ENCODE results near the gene LPAR3.
A peak's percentile ranks its signal among the peaks of the same experiment; 100 is the strongest.

The LPAR3 gene

GRCh38 chr1:84892705-84893618, at the start of gene LPAR3:
LPAR3 (minus strand) TSS chr1:84893206; CDS start chr1:84866120, 27,086 bp downstream.
- Histone ChIP-seq H3K4me3 (peak within 1 kb of the TSS; percentile 55), H3K36me3 (replicated peaks) (no peaks in the 10 kb centered on the region; the same call in 1 of the 2 replicates), H3K27me3 (ENCODE audit: low read depth) (no peaks in the 10 kb centered on the region)

GRCh38 chr1:84941843-84942242, 48.8 kb upstream of the LPAR3 start:
- in situ Hi-C loops (cut with MboI; ENCODE audit: low sequenced_read_pairs): no loop called here
- Histone ChIP-seq H3K9me3 (no peaks in the 10 kb centered on the region), H3K36me3 (replicated peaks) (no peaks in the 10 kb centered on the region), H3K4me3 (no peak overlapping the region), H3K27me3 (ENCODE audit: low read depth) (no peaks in the 10 kb centered on the region), H3K4me1 (peaks cover 18% of the 10 kb centered on the region)
- DNase-seq (ENCODE audit: low spot score in 2 of 2): no peak

More at GRCh38 chr1:84892705-84893618, at the start of gene LPAR3:
- Histone ChIP-seq H3K4me1 (peaks cover 30% of the 10 kb centered on the region), H3K9me3 (no peaks in the 10 kb centered on the region)
- DNase-seq (ENCODE audit: low spot score in 2 of 2): peak; percentile 84 to 93
- in situ Hi-C loops (cut with MboI; ENCODE audit: low sequenced_read_pairs): no loop called here

GRCh38 chr1:84940481-84940880, 47.5 kb upstream of the LPAR3 start:
- in situ Hi-C loops (cut with MboI; ENCODE audit: low sequenced_read_pairs): no loop called here
- H3K4me1 ChIP-seq: peaks cover 5% of the 10 kb centered on the region
- no peak for DNase-seq (ENCODE audit: low spot score in 2 of 2)
- no peak overlapping the region for H3K4me3 ChIP-seq
- H3K36me3 ChIP-seq (replicated peaks): no peaks in the 10 kb centered on the region
- H3K9me3 ChIP-seq: no peaks in the 10 kb centered on the region
- no peaks in the 10 kb centered on the region for H3K27me3 ChIP-seq (ENCODE audit: low read depth)

DNA sequence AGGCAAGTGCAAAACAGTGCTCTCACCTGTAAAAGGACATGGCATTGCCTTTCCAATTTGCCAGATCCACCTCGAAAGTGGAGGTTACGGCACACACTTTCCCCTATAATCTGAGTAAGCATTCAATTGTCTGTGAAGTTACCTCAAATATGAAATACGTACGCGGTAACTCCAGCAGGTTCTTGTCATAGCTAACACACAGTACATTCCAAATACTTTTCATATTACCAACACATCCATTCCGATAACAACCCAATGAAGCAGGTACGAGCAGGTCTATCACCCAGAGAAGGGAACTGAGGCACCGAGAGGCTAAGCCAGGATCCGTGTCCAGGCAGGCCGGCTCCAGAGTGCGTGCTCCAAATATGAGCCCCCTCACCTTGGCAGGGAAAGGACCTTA, 46.8 kb upstream of the LPAR3 start:
- Histone ChIP-seq H3K4me1 (no peaks in the 10 kb centered on the region; the same call in 1 of the 2 replicates), H3K36me3 (replicated peaks) (no peaks in the 10 kb centered on the region), H3K9me3 (no peaks in the 10 kb centered on the region), H3K4me3 (no peak overlapping the region), H3K27me3 (ENCODE audit: low read depth) (no peaks in the 10 kb centered on the region)
- DNase-seq (ENCODE audit: low spot score in 2 of 2): no peak
- in situ Hi-C loops (cut with MboI; ENCODE audit: low sequenced_read_pairs): loop anchor here (10.0 kb wide), 1 partner anchor 165 kb away; no protein-coding TSS in a partner anchor

DNA sequence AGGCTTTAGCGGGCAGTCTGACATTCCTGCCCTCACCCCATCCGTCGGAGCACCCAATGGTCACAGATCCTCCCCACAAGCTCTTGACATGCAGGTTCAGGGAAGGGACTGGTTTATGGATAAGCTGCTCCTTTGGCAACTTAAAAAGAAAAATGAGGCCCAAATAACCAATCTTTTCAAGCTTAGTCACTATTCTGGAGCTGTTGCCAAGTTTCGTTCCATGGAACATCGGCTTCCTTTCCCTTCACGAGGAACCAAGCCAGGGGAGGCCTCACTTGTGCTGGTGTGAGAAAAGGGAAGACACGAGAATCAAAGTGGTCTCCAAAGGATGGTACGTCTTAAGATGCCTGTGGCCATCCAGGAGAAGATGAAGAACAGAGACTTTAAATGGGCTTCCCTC, 46.1 kb upstream of the LPAR3 start:
- in situ Hi-C loops (cut with MboI; ENCODE audit: low sequenced_read_pairs): loop anchor here (10.0 kb wide), 1 partner anchor 164 kb away; no protein-coding TSS in a partner anchor
- H3K27me3 ChIP-seq (ENCODE audit: low read depth): no peaks in the 10 kb centered on the region
- no peak overlapping the region for H3K4me3 ChIP-seq
- H3K9me3 ChIP-seq: no peaks in the 10 kb centered on the region
- no peaks in the 10 kb centered on the region for H3K36me3 ChIP-seq (replicated peaks)
- DNase-seq (ENCODE audit: low spot score in 2 of 2): no peak
- no peaks in the 10 kb centered on the region; the same call in 1 of the 2 replicates for H3K4me1 ChIP-seq

- DNase-seq (ENCODE audit: low spot score in 2 of 2): peak; percentile 41 to 71
- H3K4me3 ChIP-seq: no peak overlapping the region
- no peaks in the 10 kb centered on the region; the same call in 1 of the 2 replicates for H3K4me1 ChIP-seq
- H3K36me3 ChIP-seq (replicated peaks): no peaks in the 10 kb centered on the region; the same call in 1 of the 2 replicates
- in situ Hi-C loops (cut with MboI; ENCODE audit: low sequenced_read_pairs): loop anchor here (10.0 kb wide), 1 partner anchor 161 kb away; no protein-coding TSS in a partner anchor
- no peaks in the 10 kb centered on the region for H3K27me3 ChIP-seq (ENCODE audit: low read depth)
- H3K9me3 ChIP-seq: no peaks in the 10 kb centered on the region
These were observed 43.3 kb upstream of the LPAR3 start for GRCh38 chr1:84936116-84936810.

DNA sequence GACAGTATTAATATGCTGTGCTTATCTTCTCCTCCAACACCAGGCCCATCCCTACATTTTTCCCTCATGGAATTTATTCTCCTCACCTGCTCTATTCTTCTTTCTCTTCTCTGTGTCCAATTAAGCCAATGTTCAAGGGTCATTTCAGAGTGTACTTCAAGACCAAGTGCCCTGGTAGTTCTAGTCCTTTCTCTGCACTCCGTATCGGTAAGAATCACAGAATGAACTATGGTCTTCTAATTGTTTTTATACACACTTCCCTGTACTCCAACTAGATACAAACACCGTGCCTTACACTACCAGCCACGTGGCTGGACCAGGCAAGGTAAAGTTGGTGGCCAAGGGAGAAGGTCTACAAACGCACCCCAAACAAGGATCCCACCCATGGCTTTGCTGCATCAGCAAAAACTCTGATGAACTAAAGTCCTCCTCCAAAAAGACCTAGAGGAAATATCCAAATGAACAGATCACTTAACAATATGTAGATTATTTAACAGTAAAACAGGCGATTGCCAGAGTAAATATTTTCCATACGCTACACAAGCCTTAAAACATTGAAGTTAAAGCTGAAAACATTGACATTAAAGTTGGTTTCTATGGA, 40.1 kb upstream of the LPAR3 start:
- Histone ChIP-seq H3K27me3 (ENCODE audit: low read depth) (no peaks in the 10 kb centered on the region), H3K4me3 (no peak overlapping the region), H3K36me3 (replicated peaks) (no peaks in the 10 kb centered on the region; the same call in 1 of the 2 replicates), H3K4me1 (no peaks in the 10 kb centered on the region), H3K9me3 (no peaks in the 10 kb centered on the region)
- DNase-seq (ENCODE audit: low spot score in 2 of 2): no peak
- in situ Hi-C loops (cut with MboI; ENCODE audit: low sequenced_read_pairs): loop anchor here (10.0 kb wide), 1 partner anchor 158 kb away; no protein-coding TSS in a partner anchor

- H3K4me3 ChIP-seq: no peak overlapping the region
- H3K27me3 ChIP-seq (ENCODE audit: low read depth): no peaks in the 10 kb centered on the region
- H3K9me3 ChIP-seq: no peaks in the 10 kb centered on the region
- no peaks in the 10 kb centered on the region; the same call in 1 of the 2 replicates for H3K36me3 ChIP-seq (replicated peaks)
- H3K4me1 ChIP-seq: no peaks in the 10 kb centered on the region
- DNase-seq (ENCODE audit: low spot score in 2 of 2): no peak
- in situ Hi-C loops (cut with MboI; ENCODE audit: low sequenced_read_pairs): loop anchor here (10.0 kb wide), 1 partner anchor 156 kb away; no protein-coding TSS in a partner anchor
These were observed 37.8 kb upstream of the LPAR3 start for GRCh38 chr1:84930831-84931230.

- Histone ChIP-seq H3K4me3 (no peak overlapping the region), H3K9me3 (no peaks in the 10 kb centered on the region), H3K4me1 (no peaks in the 10 kb centered on the region), H3K36me3 (replicated peaks) (no peaks in the 10 kb centered on the region; the same call in 1 of the 2 replicates), H3K27me3 (ENCODE audit: low read depth) (no peaks in the 10 kb centered on the region)
- in situ Hi-C loops (cut with MboI; ENCODE audit: low sequenced_read_pairs): loop anchor here (10.0 kb wide), 1 partner anchor 156 kb away; no protein-coding TSS in a partner anchor
- no peak for DNase-seq (ENCODE audit: low spot score in 2 of 2)
These were observed 37.3 kb upstream of the LPAR3 start for GRCh38 chr1:84930329-84930728.

DNA sequence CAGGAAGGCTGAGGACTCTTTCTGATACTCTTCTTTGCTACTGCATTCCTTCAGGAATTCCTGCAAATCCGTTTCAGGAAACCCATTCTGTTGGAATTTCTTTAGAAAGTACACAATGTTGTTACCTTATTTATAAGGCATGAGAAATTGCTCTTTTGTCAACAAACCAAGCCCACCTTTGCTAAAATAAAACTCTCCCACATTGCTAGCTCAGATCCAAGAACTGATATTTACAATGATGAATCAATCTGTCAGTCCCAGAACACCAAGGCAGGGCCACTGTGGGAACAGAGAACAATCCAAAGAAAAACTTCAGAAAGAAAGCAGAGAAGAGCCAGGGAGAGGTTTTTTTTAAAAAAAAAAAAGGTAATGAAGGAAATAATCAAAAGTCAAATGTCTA, 36.6 kb upstream of the LPAR3 start:
- Histone ChIP-seq H3K27me3 (ENCODE audit: low read depth) (no peaks in the 10 kb centered on the region), H3K36me3 (replicated peaks) (no peaks in the 10 kb centered on the region; the same call in 1 of the 2 replicates), H3K9me3 (no peaks in the 10 kb centered on the region), H3K4me1 (no peaks in the 10 kb centered on the region), H3K4me3 (no peak overlapping the region)
- in situ Hi-C loops (cut with MboI; ENCODE audit: low sequenced_read_pairs): no loop called here
- DNase-seq (ENCODE audit: low spot score in 2 of 2): no peak

DNA sequence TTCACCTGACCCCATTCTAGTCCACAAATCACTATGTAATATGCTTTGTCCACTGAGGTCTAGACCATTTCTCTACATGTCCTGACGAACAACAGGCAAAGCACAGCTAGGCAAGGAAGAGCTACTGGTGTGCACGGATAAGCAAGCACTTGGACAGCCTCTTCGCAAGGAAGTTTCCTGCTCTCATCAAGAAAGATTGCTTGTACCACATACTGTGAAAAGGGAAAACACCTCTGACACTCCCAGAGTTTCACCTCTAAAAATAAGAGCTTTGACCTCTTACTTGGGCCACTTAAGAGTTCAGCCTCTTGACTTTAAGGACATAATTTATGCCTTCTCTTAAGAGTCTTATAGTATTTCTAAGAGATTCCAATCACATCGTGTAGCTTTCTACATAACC, 36.0 kb upstream of the LPAR3 start:
- in situ Hi-C loops (cut with MboI; ENCODE audit: low sequenced_read_pairs): no loop called here

DNA sequence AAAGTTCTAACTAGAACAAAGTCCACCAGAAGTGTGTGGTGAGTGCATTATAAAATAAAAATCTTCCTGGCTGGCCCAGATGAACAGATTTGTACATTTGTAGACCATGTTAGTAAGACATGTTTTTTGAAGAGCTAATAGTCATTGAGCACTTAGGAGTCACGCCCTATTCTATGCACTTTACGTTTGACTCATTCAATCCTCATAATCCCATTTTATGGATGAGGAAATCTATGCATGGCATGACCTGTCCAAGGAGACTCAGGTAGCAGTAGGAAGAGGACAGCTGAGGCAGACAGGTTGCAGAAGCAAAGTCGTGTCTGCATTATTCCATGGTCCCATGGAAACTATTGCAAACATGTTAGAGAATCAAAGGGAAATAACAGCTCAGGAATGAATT, 30.3 kb upstream of the LPAR3 start:
- Histone ChIP-seq H3K9me3 (no peaks in the 10 kb centered on the region), H3K4me1 (no peaks in the 10 kb centered on the region), H3K4me3 (no peak overlapping the region), H3K36me3 (replicated peaks) (no peaks in the 10 kb centered on the region; the same call in 1 of the 2 replicates), H3K27me3 (ENCODE audit: low read depth) (no peaks in the 10 kb centered on the region)
- DNase-seq (ENCODE audit: low spot score in 2 of 2): no peak
- in situ Hi-C loops (cut with MboI; ENCODE audit: low sequenced_read_pairs): no loop called here

More for the DNA sequence above, 36.0 kb upstream of the LPAR3 start:
- Histone ChIP-seq H3K4me3 (no peak overlapping the region), H3K4me1 (no peaks in the 10 kb centered on the region), H3K27me3 (ENCODE audit: low read depth) (no peaks in the 10 kb centered on the region), H3K36me3 (replicated peaks) (no peaks in the 10 kb centered on the region; the same call in 1 of the 2 replicates), H3K9me3 (no peaks in the 10 kb centered on the region)
- no peak for DNase-seq (ENCODE audit: low spot score in 2 of 2)

- H3K36me3 ChIP-seq (replicated peaks): no peaks in the 10 kb centered on the region
- H3K4me1 ChIP-seq: no peaks in the 10 kb centered on the region; the same call in 1 of the 2 replicates
- H3K27me3 ChIP-seq (ENCODE audit: low read depth): no peaks in the 10 kb centered on the region
- no peak for DNase-seq (ENCODE audit: low spot score in 2 of 2)
- in situ Hi-C loops (cut with MboI; ENCODE audit: low sequenced_read_pairs): no loop called here
- no peaks in the 10 kb centered on the region for H3K9me3 ChIP-seq
- no peak overlapping the region for H3K4me3 ChIP-seq
These were observed 27.2 kb upstream of the LPAR3 start for GRCh38 chr1:84920159-84920558.

All from HAP-1 (cell line).